ENCODE results near the gene SCYGR1. TPM values are rescaled to one million over a fixed set of nuclear protein-coding genes. Genes with fewer than 3 reads are reported as not detected.

SCYGR1 gene
- total RNA-seq, 4 donors from 2014 or later: not detected

GRCh38 chr2:227360351-227360750 is 27.4 kb downstream of the SCYGR1 start:
- H3K36me3 ChIP-seq: peaks cover 0 to 40% of the 10 kb centered on the region in 2 donors
- ATAC-seq: no peak

GRCh38 chr2:227351639-227352038 is 36.1 kb downstream of the SCYGR1 start:
- no peaks in the 10 kb centered on the region for H3K4me1 ChIP-seq
- no peak overlapping the region for H3K4me3 ChIP-seq
- no peaks in the 10 kb centered on the region for H3K27me3 ChIP-seq
- ATAC-seq: no peak
- intact Hi-C loops (cut with DNase I; ENCODE audit: low total_unique reads): no loop called here
- TF ChIP-seq CTCF (IDR thresholded peaks at IDR 0.05 in 4 of 5, conservative IDR thresholded peaks at IDR 0.05 in 1 of 5) (no peak), POLR2A (IDR thresholded peaks at IDR 0.05) (no peak)
- no peaks in the 10 kb centered on the region for H3K9me3 ChIP-seq
- DNase-seq: no peak
- in situ Hi-C loops (cut with MboI; ENCODE audit: low sequenced_read_pairs in 4 of 4): no loop called here
- no peak overlapping the region for H3K27ac ChIP-seq
- peaks cover 0 to 27% of the 10 kb centered on the region in 2 donors for H3K36me3 ChIP-seq

More at GRCh38 chr2:227360351-227360750, 27.4 kb downstream of the SCYGR1 start:
- H3K27me3 ChIP-seq: no peaks in the 10 kb centered on the region
- in situ Hi-C loops (cut with MboI; ENCODE audit: low sequenced_read_pairs in 4 of 4) (no loop called here), intact Hi-C loops (cut with DNase I; ENCODE audit: low total_unique reads) (no loop called here)
- no peak for DNase-seq
- TF ChIP-seq POLR2A (IDR thresholded peaks at IDR 0.05) (no peak), CTCF (IDR thresholded peaks at IDR 0.05 in 4 of 5, conservative IDR thresholded peaks at IDR 0.05 in 1 of 5) (no peak)
- no peak overlapping the region for H3K27ac ChIP-seq
- H3K4me3 ChIP-seq: no peak overlapping the region
- H3K4me1 ChIP-seq: no peaks in the 10 kb centered on the region
- H3K9me3 ChIP-seq: no peaks in the 10 kb centered on the region

GRCh38 chr2:227349989-227350612 is 37.6 kb downstream of the SCYGR1 start:
- in situ Hi-C loops (cut with MboI; ENCODE audit: low sequenced_read_pairs in 4 of 4): no loop called here

GRCh38 chr2:227348324-227348723 is 39.4 kb downstream of the SCYGR1 start:
- Histone ChIP-seq H3K27me3 (no peaks in the 10 kb centered on the region), H3K4me3 (no peak overlapping the region), H3K4me1 (no peaks in the 10 kb centered on the region), H3K27ac (no peak overlapping the region), H3K36me3 (peaks cover 0 to 12% of the 10 kb centered on the region in 2 donors), H3K9me3 (no peaks in the 10 kb centered on the region)
- intact Hi-C loops (cut with DNase I; ENCODE audit: low total_unique reads): no loop called here
- ATAC-seq (no peak), DNase-seq (no peak)
- TF ChIP-seq POLR2A (IDR thresholded peaks at IDR 0.05) (no peak), CTCF (IDR thresholded peaks at IDR 0.05 in 4 of 5, conservative IDR thresholded peaks at IDR 0.05 in 1 of 5) (no peak)
- in situ Hi-C loops (cut with MboI; ENCODE audit: low sequenced_read_pairs in 4 of 4): no loop called here

More at GRCh38 chr2:227349989-227350612, 37.6 kb downstream of the SCYGR1 start:
- H3K27ac ChIP-seq: no peak overlapping the region
- H3K36me3 ChIP-seq: peaks cover 0 to 13% of the 10 kb centered on the region in 2 donors
- TF ChIP-seq POLR2A (IDR thresholded peaks at IDR 0.05): no peak
- no peak for TF ChIP-seq CTCF (IDR thresholded peaks at IDR 0.05 in 4 of 5, conservative IDR thresholded peaks at IDR 0.05 in 1 of 5)
- H3K4me1 ChIP-seq: no peaks in the 10 kb centered on the region
- no peak overlapping the region for H3K4me3 ChIP-seq
- intact Hi-C loops (cut with DNase I; ENCODE audit: low total_unique reads): no loop called here
- no peak for ATAC-seq
- no peaks in the 10 kb centered on the region for H3K27me3 ChIP-seq
- DNase-seq: no peak
- no peaks in the 10 kb centered on the region for H3K9me3 ChIP-seq

- H3K27ac ChIP-seq: no peak overlapping the region
- H3K27me3 ChIP-seq: no peaks in the 10 kb centered on the region
- intact Hi-C loops (cut with DNase I; ENCODE audit: low total_unique reads): no loop called here
- no peak overlapping the region for H3K4me3 ChIP-seq
- no peaks in the 10 kb centered on the region for H3K9me3 ChIP-seq
- in situ Hi-C loops (cut with MboI; ENCODE audit: low sequenced_read_pairs in 4 of 4): no loop called here
- H3K36me3 ChIP-seq: peaks cover 0 to 15% of the 10 kb centered on the region in 2 donors
- TF ChIP-seq CTCF (IDR thresholded peaks at IDR 0.05 in 4 of 5, conservative IDR thresholded peaks at IDR 0.05 in 1 of 5): no peak
- no peak for TF ChIP-seq POLR2A (IDR thresholded peaks at IDR 0.05)
- DNase-seq: no peak
- no peak for ATAC-seq
- H3K4me1 ChIP-seq: no peaks in the 10 kb centered on the region
Observed at GRCh38 chr2:227347117-227347516, 40.6 kb downstream of the SCYGR1 start.
